Endothelial cell of umbilical vein (primary cell): Measurements from ENCODE around the gene RTN4. TPM values are rescaled to one million over a fixed set of nuclear protein-coding genes. Genes with fewer than 3 reads are reported as not detected.

Experiments
- BruUV-seq: library from RNA; stranded (reverse); fragments of 400-500 nt; replicated peaks from 2 replicates; lab custom pipeline; 2021; lab: Mats Ljungman, UMichigan
- CTCF ChIA-PET: fragments of 300-600, 350-600 bp; sonication (Branson Sonifier 250); formaldehyde crosslinking; loops from one replicate; lab custom pipeline; 2021; ENCODE audit warnings: antibody characterized with exemption, inconsistent platforms; lab: Charles Lee
- POLR2A ChIA-PET: fragments of 300-600, 350-600 bp; sonication (Branson Sonifier 250); formaldehyde crosslinking; loops from one replicate; lab custom pipeline; 2021; ENCODE audit warnings: antibody characterized with exemption, inconsistent platforms; lab: Charles Lee
- DNase-seq: peaks from one replicate; pipeline ENCODE4 v3.0.0-alpha.2; 2011; ENCODE audit warnings: low read depth, low spot score
- FAIRE-seq: peaks from 2 replicates; lab custom pipeline; 2011; peaks lifted over from hg19 to GRCh38; lab: Jason Lieb, UNC
- H2AFZ ChIP-seq: 2 replicates; pipeline ENCODE4 v1.6.0; 2012; ENCODE audit warnings: low read depth, low read length, control low read depth, inconsistent platforms
- H3K27ac ChIP-seq: 2 replicates; pipeline ENCODE4 v1.5.1; 2011; ENCODE audit warnings: low read depth, mild to moderate bottlenecking, control low read depth, low read length, moderate library complexity; ENCODE audit not compliant: insufficient read depth
- H3K27me3 ChIP-seq, 2 experiments: 2 replicates each; pipeline versions ENCODE4 v1.6.0 to v1.6.1; 2011; ENCODE audit warnings: low read length in 2 of 2, mixed read lengths in 1 of 2; ENCODE audit not compliant: control insufficient read depth in 2 of 2, insufficient read depth in 2 of 2
- H3K36me3 ChIP-seq, 2 experiments: 2 replicates in 1 of 2; 3 replicates in 1 of 2; pipeline ENCODE4 v1.5.1; 2011; ENCODE audit warnings: low read length in 2 of 2, mild to moderate bottlenecking in 1 of 2, moderate library complexity in 1 of 2; ENCODE audit not compliant: control insufficient read depth in 2 of 2, insufficient read depth in 2 of 2; ENCODE audit errors: extremely low read depth in 1 of 2
- H3K4me1 ChIP-seq: 3 replicates; pipeline ENCODE4 v1.5.1; 2011; ENCODE audit warnings: mild to moderate bottlenecking, low read length; ENCODE audit not compliant: control insufficient read depth, insufficient read depth; ENCODE audit errors: extremely low read depth
- H3K4me2 ChIP-seq: 2 replicates; pipeline ENCODE4 v1.6.1; 2011; ENCODE audit warnings: low read length, control low read depth, mixed read lengths; ENCODE audit not compliant: insufficient read depth
- H3K4me3 ChIP-seq, 3 experiments: fragments of 200-600 bp in 1 of 3; sonication (generic), shearing (Covaris generic) in 1 of 3; replicated peaks in 1 of 3; 2 replicates each; pipeline ENCODE4 v1.5.1; 2011 to 2016; ENCODE audit warnings: control low read depth in 3 of 3, low read length in 3 of 3, mild to moderate bottlenecking in 2 of 3, inconsistent platforms in 1 of 3, low read depth in 1 of 3, moderate library complexity in 1 of 3; ENCODE audit not compliant: insufficient read depth in 1 of 3
- H3K79me2 ChIP-seq: 2 replicates; pipeline ENCODE4 v1.6.0; 2012; ENCODE audit warnings: low read length, inconsistent platforms; ENCODE audit not compliant: control insufficient read depth, insufficient read depth
- H3K9ac ChIP-seq: replicated peaks from 2 replicates; pipeline ENCODE3; 2011; ENCODE audit warnings: low read length, control low read depth; ENCODE audit not compliant: insufficient read depth; ENCODE audit errors: extremely low read depth
- H3K9me1 ChIP-seq: replicated peaks from 3 replicates; pipeline ENCODE4 v1.6.0; 2011; ENCODE audit warnings: mild to moderate bottlenecking, low read length; ENCODE audit not compliant: control insufficient read depth, insufficient read depth; ENCODE audit errors: extremely low read depth
- H3K9me3 ChIP-seq: replicated peaks from 2 replicates; pipeline ENCODE4 v1.5.1; 2012; ENCODE audit warnings: low read length, inconsistent platforms; ENCODE audit not compliant: control insufficient read depth, insufficient read depth
- H4K20me1 ChIP-seq: replicated peaks from 2 replicates; pipeline ENCODE3; 2011; ENCODE audit warnings: mild to moderate bottlenecking, low read length; ENCODE audit not compliant: control insufficient read depth, insufficient read depth; ENCODE audit errors: extremely low read depth
- CTCF ChIP-seq, 2 donors: IDR thresholded peaks; 1 replicate in 1 of 2; 2 replicates in 1 of 2; pipeline ENCODE4 v1.5.1; 2011; ENCODE audit warnings: low read length in 2 of 2, mild to moderate bottlenecking in 2 of 2, moderate library complexity in 2 of 2, control low read depth in 1 of 2, inconsistent platforms in 1 of 2, low read depth in 1 of 2; ENCODE audit not compliant: insufficient read depth in 1 of 2; ENCODE audit errors: extremely low read depth in 1 of 2
- EZH2 ChIP-seq: IDR thresholded peaks from 2 replicates; pipeline ENCODE4 v1.6.1; 2012; ENCODE audit warnings: borderline replicate concordance, low read depth, mild to moderate bottlenecking, moderate library complexity, low read length, inconsistent platforms; ENCODE audit not compliant: severe bottlenecking
- FOS ChIP-seq: IDR thresholded peaks from 2 replicates; pipeline ENCODE4 v1.6.1; 2011; ENCODE audit warnings: mild to moderate bottlenecking, low read length, moderate library complexity, borderline replicate concordance; ENCODE audit not compliant: insufficient read depth
- GATA2 ChIP-seq: IDR thresholded peaks from 2 replicates; pipeline ENCODE4 v1.7.0; 2011; ENCODE audit warnings: low read depth, mild to moderate bottlenecking, moderate library complexity, mixed read lengths, low read length; ENCODE audit not compliant: insufficient read length, insufficient read depth
- JUN ChIP-seq: IDR thresholded peaks from 2 replicates; pipeline ENCODE4 v1.6.1; 2011; ENCODE audit warnings: borderline replicate concordance, low read depth; ENCODE audit not compliant: insufficient read length, insufficient read depth
- MAX ChIP-seq: IDR thresholded peaks from 2 replicates; pipeline ENCODE4 v1.6.1; 2011; ENCODE audit not compliant: insufficient read depth, insufficient read length
- MYC ChIP-seq: IDR thresholded peaks from one replicate; pipeline ENCODE4 v1.6.1; 2011; ENCODE audit warnings: mild to moderate bottlenecking, low read depth, low read length
- POLR2A ChIP-seq: IDR thresholded peaks from 2 replicates; pipeline ENCODE4 v1.6.1; 2012; ENCODE audit warnings: low read depth, mild to moderate bottlenecking, control low read depth, low read length
- POLR2AphosphoS5 ChIP-seq: IDR thresholded peaks from 2 replicates; pipeline ENCODE4 v1.6.1; 2012; ENCODE audit warnings: low read depth, mild to moderate bottlenecking, control low read depth, low read length, moderate library complexity; ENCODE audit not compliant: insufficient read depth
- dilution Hi-C: fragments of 300-500 bp; cut with MboI; formaldehyde crosslinking; loops from one replicate; pipeline ENCODE4 v1.15.0; 2019; ENCODE audit warnings: low sequenced_read_pairs; ENCODE audit not compliant: extremely low pct_ligation_motif_present
- intact Hi-C: fragments of 100-400 bp; cut with micrococcal nuclease; formaldehyde crosslinking; loops from one replicate; pipeline ENCODE4 v1.10.0; 2022
- polyA plus RNA-seq, 4 experiments: library from polyadenylated mRNA; depleted of rRNA in 3 of 4; stranded (reverse) in 3 of 4; unstranded in 1 of 4; fragments of >200 nt; gene quantifications; 2 replicates each; pipeline versions ENCODE4 v1.2.1 to v1.2.3, GENCODE V29; 2011 to 2012; ENCODE audit warnings: missing spikeins in 1 of 4
- total RNA-seq: library from RNA; stranded (reverse); gene quantifications from 2 replicates; pipeline ENCODE4 v1.2.3, GENCODE V29; 2021

Gene RTN4
- total and polyA plus RNA-seq, 2 donors (not counting 3 experiments of a cell fraction or from before 2014, with no cell fraction given), result 253 to 486 TPM

GRCh38 chr2:54975175-54975574, 75.1 kb downstream of the RTN4 start:
- Histone ChIP-seq H4K20me1 (peaks cover 19% of the 10 kb centered on the region), H2AFZ (no peak overlapping the region), H3K9ac (no peak overlapping the region), H3K9me3 (no peaks in the 10 kb centered on the region), H3K79me2 (peaks cover 96% of the 10 kb centered on the region), H3K4me1 (no peaks in the 10 kb centered on the region), H3K36me3 (peaks cover 0 to 27% of the 10 kb centered on the region in 2 experiments), H3K4me3 (no peak overlapping the region), H3K9me1 (no peaks in the 10 kb centered on the region), H3K27ac (no peak overlapping the region), H3K4me2 (no peak overlapping the region), H3K27me3 (no peaks in the 10 kb centered on the region)
- CTCF ChIA-PET, result interaction anchor here (8.2 kb wide), 1 partner anchor 75 kb away, joined by 50 read pairs; no protein-coding TSS in a partner anchor
- no peak for DNase-seq
- POLR2A ChIA-PET, result no interaction called here
- no peak for FAIRE-seq
- TF ChIP-seq POLR2AphosphoS5 (no peak), POLR2A (no peak), JUN (no peak), EZH2 (no peak), FOS (no peak), MYC (no peak), CTCF (IDR thresholded peaks at IDR 0.05; ENCODE audit: extremely low read depth in 1 of 2, insufficient read depth in 1 of 2, low read depth in 1 of 2, low read length in 2 of 2) (no peak), GATA2 (no peak), MAX (no peak)
- dilution Hi-C loops, result no loop called here
- BruUV-seq, result no TSS peak
- intact Hi-C loops, result no loop called here
